ENCODE measurements around the gene AHSA1. TPM values are rescaled to one million over a fixed set of nuclear protein-coding genes. Genes with fewer than 3 reads are reported as not detected.

AHSA1 gene
- total and polyA plus RNA-seq, 2 experiments from 2014 or later = 177 to 213 TPM

GRCh38 chr14:77473921-77474320 is 16.0 kb downstream of the AHSA1 start:
- Mint-ChIP-seq H3K4me3 (no peak overlapping the region), H3K4me1 (peaks cover 30% of the 10 kb centered on the region), H3K36me3 (ENCODE audit: low read depth) (peaks cover 8% of the 10 kb centered on the region), H3K27ac (no peak overlapping the region), H3K9me3 (no peaks in the 10 kb centered on the region; the same call in 2 of the 3 replicates), H3K27me3 (ENCODE audit: insufficient read depth, low read depth, poor library complexity) (peaks cover 5% of the 10 kb centered on the region)
- Histone ChIP-seq H3K4me3 (no peak overlapping the region), H3K27ac (ENCODE audit: low read depth) (no peak overlapping the region), H3K4me2 (no peak overlapping the region), H4K20me1 (replicated peaks; ENCODE audit: insufficient read depth) (no peaks in the 10 kb centered on the region; the same call in 1 of the 2 replicates), H3K36me3 (ENCODE audit: insufficient read depth) (no peaks in the 10 kb centered on the region), H3F3A (replicated peaks; ENCODE audit: low read depth) (peaks cover 10% of the 10 kb centered on the region), H3K27me3 (ENCODE audit: insufficient read depth) (no peaks in the 10 kb centered on the region), H3K4me1 (ENCODE audit: insufficient read depth) (peaks cover 10% of the 10 kb centered on the region), H2AFZ (no peak overlapping the region), H3K79me2 (replicated peaks; ENCODE audit: insufficient read depth) (no peaks in the 10 kb centered on the region), H3K9me2 (ENCODE audit: insufficient read depth) (no peaks in the 10 kb centered on the region)
- DNase-seq (ENCODE audit: low spot score) (no peak), ATAC-seq (no peak)
- no peak for TF ChIP-seq ZNF331 (CRISPR knock-in tag; IDR thresholded peaks at IDR 0.05; ENCODE audit: low read depth)
- no peak for TF ChIP-seq ZNF114 (CRISPR knock-in tag; IDR thresholded peaks at IDR 0.05)
- TF ChIP-seq ZNF462 (CRISPR knock-in tag; IDR thresholded peaks at IDR 0.05) = no peak
- TF ChIP-seq JUNB (IDR thresholded peaks at IDR 0.05; ENCODE audit: unreplicated experiment) = no peak
- TF ChIP-seq CREB1 (CRISPR knock-in tag; IDR thresholded peaks at IDR 0.05; ENCODE audit: low read depth) = no peak
- TF ChIP-seq STAT1 (IDR thresholded peaks at IDR 0.05; ENCODE audit: unreplicated experiment) = no peak
- TF ChIP-seq ETS1 (IDR thresholded peaks at IDR 0.05) = no peak
